IMR-90 (cell line): ENCODE data around the gene H19.

Source experiments
- BHLHE40 ChIP-seq: fragments of 150-350 bp; IDR thresholded peaks from 2 replicates; pipeline ENCODE4 v1.6.1; 2016; ENCODE audit warnings: mild to moderate bottlenecking, low read depth, low read length
- CEBPB ChIP-seq: IDR thresholded peaks from 2 replicates; pipeline ENCODE4 v1.6.1; 2012; ENCODE audit warnings: low read depth, low read length, improper control_type of control experiment
- CHD1 ChIP-seq: IDR thresholded peaks from 2 replicates; pipeline ENCODE4 v1.6.1; 2012; ENCODE audit warnings: low read depth, low read length, improper control_type of control experiment
- FOS ChIP-seq: fragments of 150-350 bp; IDR thresholded peaks from 2 replicates; pipeline ENCODE4 v1.6.1; 2016; ENCODE audit warnings: low read depth, low read length
- MAFK ChIP-seq: IDR thresholded peaks from 2 replicates; pipeline ENCODE4 v1.6.1; 2012; ENCODE audit warnings: low read depth, low read length, improper control_type of control experiment
- MAZ ChIP-seq: IDR thresholded peaks from 2 replicates; pipeline ENCODE4 v1.6.1; 2012; ENCODE audit warnings: low read depth, mild to moderate bottlenecking, low read length, improper control_type of control experiment, moderate library complexity, borderline replicate concordance
- MXI1 ChIP-seq: IDR thresholded peaks from 2 replicates; pipeline ENCODE4 v1.6.1; 2012; ENCODE audit warnings: low read depth, mild to moderate bottlenecking, low read length, moderate library complexity, borderline replicate concordance
- POLR2A ChIP-seq: IDR thresholded peaks from 2 replicates; pipeline ENCODE4 v1.6.1; 2012; ENCODE audit warnings: mild to moderate bottlenecking, low read depth, low read length
- RAD21 ChIP-seq: IDR thresholded peaks from 2 replicates; pipeline ENCODE4 v1.6.1; 2012; ENCODE audit warnings: low read length, improper control_type of control experiment
- RCOR1 ChIP-seq: IDR thresholded peaks from 2 replicates; pipeline ENCODE4 v1.6.1; 2012; ENCODE audit warnings: mild to moderate bottlenecking, low read length, improper control_type of control experiment; ENCODE audit not compliant: insufficient replicate concordance
- RFX5 ChIP-seq: IDR thresholded peaks from 2 replicates; pipeline ENCODE4 v1.8.0; 2012; ENCODE audit warnings: low read depth, mild to moderate bottlenecking, low read length, moderate library complexity
- SMC3 ChIP-seq: fragments of 150-350 bp; IDR thresholded peaks from 2 replicates; pipeline ENCODE4 v1.6.1; 2016; ENCODE audit warnings: low read depth, mild to moderate bottlenecking, antibody characterized with exemption, low read length, moderate library complexity
- TF ChIP-seq, protein P1 (sequence below): conservative IDR thresholded peaks from 2 replicates; pipeline ENCODE4 v1.5.1; 2012; ENCODE audit warnings: mild to moderate bottlenecking, low read depth, low read length, improper control_type of control experiment
- TF ChIP-seq, protein P2 (sequence below): fragments of 150-350 bp; IDR thresholded peaks from 2 replicates; pipeline ENCODE4 v1.6.1; 2017; ENCODE audit warnings: mild to moderate bottlenecking, antibody characterized with exemption, low read length, low read depth

DNA sequence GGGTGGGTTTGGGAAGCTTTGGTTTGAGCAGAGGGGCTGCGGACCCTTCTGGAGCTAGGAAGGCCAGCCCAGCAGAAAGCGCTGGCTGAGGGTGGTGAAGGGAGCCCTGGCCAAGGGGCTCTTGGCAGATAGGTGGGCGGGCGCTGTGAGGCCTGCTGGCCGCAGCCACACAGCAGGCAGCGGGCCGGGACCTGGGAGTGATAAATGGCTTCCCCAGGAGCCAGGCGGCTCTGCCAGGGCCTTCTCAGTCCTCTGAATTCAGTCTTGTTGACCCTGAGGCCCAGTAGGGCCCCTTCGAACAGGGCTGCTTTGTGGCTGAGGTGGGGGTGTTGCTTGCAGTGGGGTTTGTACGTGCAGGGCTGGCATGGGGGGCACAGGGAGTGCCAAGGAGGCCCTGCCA is 33.4 kb upstream of the H19 start:
- TF ChIP-seq, protein P1, sequence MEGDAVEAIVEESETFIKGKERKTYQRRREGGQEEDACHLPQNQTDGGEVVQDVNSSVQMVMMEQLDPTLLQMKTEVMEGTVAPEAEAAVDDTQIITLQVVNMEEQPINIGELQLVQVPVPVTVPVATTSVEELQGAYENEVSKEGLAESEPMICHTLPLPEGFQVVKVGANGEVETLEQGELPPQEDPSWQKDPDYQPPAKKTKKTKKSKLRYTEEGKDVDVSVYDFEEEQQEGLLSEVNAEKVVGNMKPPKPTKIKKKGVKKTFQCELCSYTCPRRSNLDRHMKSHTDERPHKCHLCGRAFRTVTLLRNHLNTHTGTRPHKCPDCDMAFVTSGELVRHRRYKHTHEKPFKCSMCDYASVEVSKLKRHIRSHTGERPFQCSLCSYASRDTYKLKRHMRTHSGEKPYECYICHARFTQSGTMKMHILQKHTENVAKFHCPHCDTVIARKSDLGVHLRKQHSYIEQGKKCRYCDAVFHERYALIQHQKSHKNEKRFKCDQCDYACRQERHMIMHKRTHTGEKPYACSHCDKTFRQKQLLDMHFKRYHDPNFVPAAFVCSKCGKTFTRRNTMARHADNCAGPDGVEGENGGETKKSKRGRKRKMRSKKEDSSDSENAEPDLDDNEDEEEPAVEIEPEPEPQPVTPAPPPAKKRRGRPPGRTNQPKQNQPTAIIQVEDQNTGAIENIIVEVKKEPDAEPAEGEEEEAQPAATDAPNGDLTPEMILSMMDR = no peak
- TF ChIP-seq RAD21 = no peak
- TF ChIP-seq RFX5 = no peak
- no peak for TF ChIP-seq MAFK
- no peak for TF ChIP-seq POLR2A
- TF ChIP-seq SMC3 = no peak
- no peak for TF ChIP-seq CEBPB
- no peak for TF ChIP-seq MAZ
- no peak for TF ChIP-seq MXI1
- no peak for TF ChIP-seq FOS
- no peak for TF ChIP-seq BHLHE40
- TF ChIP-seq RCOR1 = no peak
- TF ChIP-seq, protein P2, sequence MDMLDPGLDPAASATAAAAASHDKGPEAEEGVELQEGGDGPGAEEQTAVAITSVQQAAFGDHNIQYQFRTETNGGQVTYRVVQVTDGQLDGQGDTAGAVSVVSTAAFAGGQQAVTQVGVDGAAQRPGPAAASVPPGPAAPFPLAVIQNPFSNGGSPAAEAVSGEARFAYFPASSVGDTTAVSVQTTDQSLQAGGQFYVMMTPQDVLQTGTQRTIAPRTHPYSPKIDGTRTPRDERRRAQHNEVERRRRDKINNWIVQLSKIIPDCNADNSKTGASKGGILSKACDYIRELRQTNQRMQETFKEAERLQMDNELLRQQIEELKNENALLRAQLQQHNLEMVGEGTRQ = no peak
- no peak for TF ChIP-seq CHD1
